Ovary (tissue), 3 donors: ENCODE measurements around the gene UGT1A7.

ENCODE experiments used
- CTCF ChIP-seq, 3 donors: fragments of 450-650 bp in 2 of 3; fragments of 200-600 bp in 1 of 3; IDR thresholded peaks; one replicate each; pipeline versions ENCODE4 v1.5.1 to v1.8.0; 2016 to 2022; ENCODE audit warnings: antibody characterized with exemption in 3 of 3, mild to moderate bottlenecking in 1 of 3
- EP300 ChIP-seq: sonication (generic); formaldehyde crosslinking; IDR thresholded peaks from one replicate; pipeline ENCODE4 v1.6.1; 2017; ENCODE audit warnings: antibody characterized with exemption
- donor health status: DM: no; HTN: no; CAD: no.

- no peak for TF ChIP-seq CTCF (IDR thresholded peaks at IDR 0.05)
- TF ChIP-seq EP300 = no peak
Observed at GRCh38 chr2:233803292-233803911, 121.7 kb downstream of the UGT1A7 start.
